Measurements from ENCODE around the gene DNAH6.

The DNAH6 gene

GRCh38 chr2:84516234-84516986 lies at the start of gene DNAH6:
Gene DNAH6 (plus strand): TSS chr2:84516498. CDS start chr2:84517827, 1,329 bp downstream.
- DNase-seq (ENCODE audit: low read depth), result peak; percentile 93

- DNase-seq (ENCODE audit: low read depth), result no peak
Observed at GRCh38 chr2:84467389-84467788, 48.9 kb upstream of the DNAH6 start.

- DNase-seq (ENCODE audit: low read depth), result peak; percentile 37
Observed at GRCh38 chr2:84472423-84472822, 43.9 kb upstream of the DNAH6 start.

GRCh38 chr2:84472856-84473565 lies 43.3 kb upstream of the DNAH6 start:
- no peak for DNase-seq (ENCODE audit: low read depth)

- DNase-seq (ENCODE audit: low read depth), result no peak
Observed at GRCh38 chr2:84474176-84474575, 42.1 kb upstream of the DNAH6 start.

- no peak for DNase-seq (ENCODE audit: low read depth)
Observed at GRCh38 chr2:84477886-84478285, 38.4 kb upstream of the DNAH6 start.

- no peak for DNase-seq (ENCODE audit: low read depth)
Observed at GRCh38 chr2:84478867-84479266, 37.4 kb upstream of the DNAH6 start.

GRCh38 chr2:84481702-84482101 lies 34.6 kb upstream of the DNAH6 start:
- DNase-seq (ENCODE audit: low read depth), result peak; percentile 87

- no peak for DNase-seq (ENCODE audit: low read depth)
Observed at GRCh38 chr2:84482603-84483002, 33.7 kb upstream of the DNAH6 start.

GRCh38 chr2:84483320-84483719 lies 33.0 kb upstream of the DNAH6 start:
- no peak for DNase-seq (ENCODE audit: low read depth)

- peak; percentile 60 for DNase-seq (ENCODE audit: low read depth)
Observed at GRCh38 chr2:84486441-84487115, 29.7 kb upstream of the DNAH6 start.

- DNase-seq (ENCODE audit: low read depth), result peak; percentile 36
Observed at GRCh38 chr2:84487298-84487996, 28.9 kb upstream of the DNAH6 start.

GRCh38 chr2:84491256-84491655 lies 25.0 kb upstream of the DNAH6 start:
- no peak for DNase-seq (ENCODE audit: low read depth)

- DNase-seq (ENCODE audit: low read depth), result no peak
Observed at GRCh38 chr2:84491741-84492140, 24.6 kb upstream of the DNAH6 start.

GRCh38 chr2:84492571-84492970 lies 23.7 kb upstream of the DNAH6 start:
- no peak for DNase-seq (ENCODE audit: low read depth)

- DNase-seq (ENCODE audit: low read depth), result peak; percentile 97
Observed at GRCh38 chr2:84493514-84493913, 22.8 kb upstream of the DNAH6 start.

- DNase-seq (ENCODE audit: low read depth), result peak; percentile 70
Observed at GRCh38 chr2:84494070-84494469, 22.2 kb upstream of the DNAH6 start.

GRCh38 chr2:84495539-84496146 lies 20.7 kb upstream of the DNAH6 start:
- DNase-seq (ENCODE audit: low read depth), result peak; percentile 73

GRCh38 chr2:84496386-84496785 lies 19.9 kb upstream of the DNAH6 start:
- DNase-seq (ENCODE audit: low read depth), result no peak

GRCh38 chr2:84497285-84497684 lies 19.0 kb upstream of the DNAH6 start:
- DNase-seq (ENCODE audit: low read depth), result no peak

GRCh38 chr2:84498150-84498799 lies 18.0 kb upstream of the DNAH6 start:
- DNase-seq (ENCODE audit: low read depth), result no peak

All from EH (cell line).